Activated CD4-positive, alpha-beta T cell treated with anti-CD3 and anti-CD28 coated beads, Interleukin-2, amount 50 U/mL, for 48 hours (primary cell): ENCODE measurements around the gene CMSS1.
"Not testable (repeated sequence)": the region's sequence is repeated elsewhere in the genome, so short reads cannot be mapped to it uniquely, and the experiment has no call there.

ENCODE experiments used
- DNase-seq, 2 experiments: peaks; one replicate each; pipeline ENCODE4 v3.0.0-alpha.2; 2020

Gene CMSS1

DNA sequence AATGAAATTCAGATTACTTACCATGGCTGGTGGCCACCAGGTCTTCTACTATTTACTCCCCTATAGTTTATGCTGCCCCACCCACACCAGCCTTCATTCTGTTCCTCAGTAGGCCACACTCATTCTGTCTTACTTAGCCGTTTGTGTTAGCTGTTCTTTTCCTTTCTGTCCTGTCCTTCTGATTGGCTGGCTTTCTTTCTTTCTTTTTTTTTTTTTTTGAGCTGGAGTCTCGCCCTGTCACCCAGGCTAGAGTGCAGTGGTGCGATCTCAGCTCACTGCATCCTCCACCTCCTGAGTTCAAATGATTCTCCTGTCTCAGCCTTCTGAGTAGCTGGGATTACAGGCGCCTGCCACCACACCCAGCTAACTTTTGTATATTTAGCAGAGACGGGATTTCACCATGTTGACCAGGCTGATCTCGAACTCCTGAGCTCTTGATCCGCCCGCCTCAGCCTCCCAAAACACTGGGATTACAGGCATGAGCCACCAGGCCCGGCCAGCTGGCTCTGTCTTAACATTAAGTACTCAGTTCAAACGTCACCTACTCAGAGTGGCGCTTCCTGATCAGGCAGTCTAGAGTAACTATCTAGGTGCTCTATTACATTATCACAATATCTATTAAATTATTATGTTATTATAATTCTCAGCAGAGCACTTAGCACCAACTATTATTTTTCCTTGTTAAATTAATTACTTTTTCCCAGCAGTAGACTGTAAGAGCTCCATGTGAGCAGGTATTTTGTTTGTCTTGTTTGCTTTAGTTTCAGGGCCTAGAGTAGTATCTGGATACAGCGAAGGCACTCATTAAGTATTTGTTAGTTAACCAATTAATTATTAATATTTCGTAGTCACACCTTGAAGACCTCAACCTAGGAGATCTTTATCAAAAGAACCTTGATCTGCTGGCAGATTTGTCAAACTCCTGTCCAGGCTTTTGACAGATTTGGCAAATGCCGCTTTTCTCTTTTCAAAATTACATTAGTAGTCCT is 6.4 kb downstream of the CMSS1 start:
- no peak for DNase-seq

- DNase-seq: no peak
Observed at GRCh38 chr3:99825004-99825640, 7.5 kb downstream of the CMSS1 start.

- no peak for DNase-seq
Observed at GRCh38 chr3:99829844-99830243, 12.2 kb downstream of the CMSS1 start.

DNA sequence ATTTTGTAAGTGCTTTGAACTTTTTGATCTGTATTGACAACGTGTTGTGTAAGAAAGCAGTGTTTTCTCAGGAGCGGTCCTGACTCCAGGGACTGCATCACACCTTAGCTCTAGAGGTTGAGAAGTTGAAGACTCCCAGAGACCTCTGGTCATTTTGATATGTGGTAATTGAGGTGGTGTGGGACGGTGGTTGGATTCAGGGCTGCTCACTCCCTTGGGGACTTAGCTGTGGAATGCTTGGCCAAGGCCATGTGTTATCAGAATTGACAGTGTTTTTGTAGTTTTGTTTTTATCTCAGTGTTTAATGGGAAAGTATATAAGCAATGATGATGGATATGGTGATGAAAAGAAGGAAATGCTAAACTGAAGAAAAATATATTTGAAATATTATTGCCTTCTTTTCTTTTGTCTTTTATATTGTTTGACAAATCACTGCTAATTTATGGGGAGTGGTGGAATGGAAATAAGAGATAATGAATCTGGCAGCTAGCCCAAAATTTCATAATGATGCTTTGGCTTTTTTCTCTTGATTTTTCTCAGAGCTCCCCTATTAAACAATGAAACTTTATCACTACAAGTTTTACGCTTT is 16.0 kb downstream of the CMSS1 start:
- no peak for DNase-seq

DNA sequence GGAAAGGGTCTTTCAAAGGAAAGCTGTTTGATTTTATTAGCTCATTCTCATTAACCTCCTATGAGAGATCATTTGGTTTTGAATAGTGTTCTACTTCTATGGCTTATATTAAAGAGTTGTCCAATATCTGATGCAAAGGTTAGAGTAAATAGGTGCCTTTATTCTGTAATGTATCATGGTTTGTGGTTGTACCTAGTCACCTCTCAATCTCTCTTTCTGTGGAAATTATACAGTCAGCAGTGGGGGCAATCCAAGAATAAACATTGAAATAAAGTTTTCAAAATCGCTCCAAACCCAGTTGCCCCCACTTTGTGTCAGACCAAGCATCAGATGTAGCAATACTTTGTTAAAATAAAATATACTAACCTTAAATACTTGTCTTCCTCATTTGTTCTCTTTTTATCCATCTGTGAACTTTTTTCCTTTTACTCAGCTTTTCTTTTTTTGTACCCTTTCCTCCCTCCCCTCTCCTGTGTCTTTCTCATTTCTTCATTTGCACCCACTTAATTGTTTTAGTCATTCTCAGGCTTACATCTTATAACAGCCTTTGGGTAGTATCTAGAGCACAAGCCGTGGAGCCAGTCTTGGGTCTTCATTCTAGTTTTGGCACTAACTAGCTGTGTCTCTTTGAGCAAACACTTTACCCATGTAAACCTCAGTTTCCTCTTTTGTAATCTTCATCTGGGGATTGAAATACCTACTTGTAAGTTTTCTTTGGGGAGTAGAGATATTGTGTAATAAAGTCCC is 16.7 kb downstream of the CMSS1 start:
- no peak for DNase-seq

- DNase-seq: no peak
Observed at GRCh38 chr3:99836681-99837080, 19.0 kb downstream of the CMSS1 start.

DNA sequence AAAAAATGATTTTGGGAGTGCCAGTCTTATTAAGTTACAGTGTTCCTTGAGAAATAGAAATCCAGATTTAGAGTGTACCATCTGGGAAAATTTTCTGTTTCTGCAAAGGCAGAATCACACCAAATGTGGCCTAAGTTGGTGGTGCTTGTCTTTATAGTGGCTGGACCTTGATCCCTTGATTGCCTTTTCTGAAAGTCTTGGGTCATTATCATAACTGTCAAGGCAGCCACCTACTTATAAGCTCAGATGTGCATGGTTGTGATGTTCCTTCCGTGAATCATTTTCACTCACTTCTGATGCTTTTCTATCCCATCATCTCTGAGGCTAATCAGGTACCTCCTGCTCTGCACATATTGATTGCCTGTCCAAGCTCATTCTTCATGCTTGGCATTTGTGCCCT is 20.1 kb downstream of the CMSS1 start:
- DNase-seq: no peak

GRCh38 chr3:99838755-99839154 is 21.1 kb downstream of the CMSS1 start:
- DNase-seq: no peak

GRCh38 chr3:99839613-99840012 is 22.0 kb downstream of the CMSS1 start:
- no peak for DNase-seq

DNA sequence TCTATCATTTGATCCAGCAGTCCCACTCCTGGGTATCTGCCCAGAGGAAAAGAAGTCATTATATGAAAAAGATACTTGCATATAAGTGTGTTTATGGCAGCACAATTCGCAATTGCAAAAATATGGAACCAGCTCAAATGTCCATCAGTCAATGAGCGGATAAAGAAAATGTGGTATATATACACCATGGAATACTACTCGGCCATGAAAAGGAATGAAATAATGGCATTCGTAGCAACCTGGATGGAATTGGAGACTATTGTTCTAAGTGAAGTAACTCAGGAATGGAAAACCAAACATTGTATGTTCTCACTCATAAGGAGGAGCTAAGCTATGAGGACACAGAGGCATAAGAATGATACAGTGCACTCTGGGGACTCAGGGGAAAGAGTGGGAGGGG is 24.3 kb downstream of the CMSS1 start:
- not testable (repeated sequence) for DNase-seq

DNA sequence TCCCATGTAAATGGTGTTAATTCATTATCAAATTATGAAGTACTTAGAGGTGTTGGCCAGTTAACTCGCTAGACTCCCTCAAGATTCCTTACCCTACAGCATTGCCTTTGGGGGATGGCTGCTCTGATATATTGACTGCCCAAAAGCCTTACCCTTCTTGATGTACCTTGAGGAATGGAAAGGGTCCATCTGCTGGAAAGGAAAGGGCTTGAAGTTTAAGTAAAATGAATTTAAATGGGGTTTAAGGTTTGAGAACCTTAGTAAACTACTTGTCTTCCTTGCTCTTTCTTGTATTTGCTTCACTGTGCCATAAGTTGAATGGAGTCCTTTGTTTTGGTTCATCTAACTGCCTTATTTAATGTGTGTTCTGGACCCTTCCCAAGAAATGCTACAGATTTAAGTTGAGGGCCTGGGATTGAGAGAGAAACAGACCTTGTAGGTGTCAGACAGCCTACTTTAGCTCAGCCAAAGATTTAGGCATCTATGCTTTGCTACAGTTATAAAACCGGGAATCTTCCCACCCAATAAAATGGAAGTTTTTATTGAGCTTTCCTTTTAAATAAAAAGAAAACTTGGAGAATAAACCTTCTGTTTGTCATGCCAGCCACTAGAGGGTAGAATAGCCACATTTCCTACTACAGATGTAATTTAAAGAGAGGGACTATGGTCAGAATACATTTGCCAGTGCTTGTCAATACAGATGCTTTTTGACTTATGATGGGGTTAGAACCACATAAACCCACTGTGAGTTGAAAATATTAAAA is 25.3 kb downstream of the CMSS1 start:
- no peak for DNase-seq

- DNase-seq: no peak
Observed at GRCh38 chr3:99843590-99844258, 26.1 kb downstream of the CMSS1 start.

- no peak for DNase-seq
Observed at GRCh38 chr3:99845331-99845730, 27.7 kb downstream of the CMSS1 start.

- DNase-seq: no peak
Observed at GRCh38 chr3:99845999-99846398, 28.3 kb downstream of the CMSS1 start.

GRCh38 chr3:99846477-99847160 is 29.0 kb downstream of the CMSS1 start:
- no peak for DNase-seq

DNA sequence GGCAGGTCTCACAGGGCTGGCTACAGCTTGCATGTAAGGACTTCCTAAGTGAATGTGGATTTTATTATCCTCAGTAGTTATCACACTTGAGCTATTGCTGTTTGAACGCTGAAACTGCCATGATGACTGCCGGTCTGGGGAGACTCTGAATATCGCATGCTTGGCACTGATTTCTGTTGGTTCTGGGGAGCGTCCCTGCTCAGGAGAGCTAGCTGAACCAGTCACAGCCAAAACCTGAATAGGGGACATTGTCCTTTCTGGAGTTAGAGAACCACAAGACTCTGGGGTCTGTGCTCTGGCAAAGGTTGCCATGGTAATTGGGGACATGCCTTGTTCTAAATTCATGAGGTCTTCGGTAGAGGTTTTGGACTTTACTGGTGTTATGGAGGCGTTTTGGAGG is 30.8 kb downstream of the CMSS1 start:
- DNase-seq: no peak

DNA sequence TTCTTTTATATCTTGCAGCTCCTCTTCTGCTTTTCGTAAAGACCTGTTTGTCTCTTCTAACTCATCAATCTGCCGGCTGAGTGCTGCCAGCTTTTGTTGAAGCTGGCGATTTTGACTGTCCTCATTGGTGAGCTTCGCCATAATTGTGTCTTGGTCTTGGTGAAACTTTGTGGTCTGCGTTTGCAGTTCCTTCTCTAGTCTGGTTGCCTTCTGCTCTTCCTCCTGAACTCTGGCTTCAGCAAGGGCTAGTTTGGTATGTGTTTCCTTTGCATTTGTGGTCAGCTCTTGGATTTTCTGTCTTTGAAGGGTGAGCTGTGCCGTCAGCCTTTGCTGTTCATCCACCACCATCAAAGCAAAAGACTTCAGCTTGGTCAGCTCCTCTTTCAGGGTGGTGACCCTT is 32.9 kb downstream of the CMSS1 start:
- DNase-seq: no peak

DNA sequence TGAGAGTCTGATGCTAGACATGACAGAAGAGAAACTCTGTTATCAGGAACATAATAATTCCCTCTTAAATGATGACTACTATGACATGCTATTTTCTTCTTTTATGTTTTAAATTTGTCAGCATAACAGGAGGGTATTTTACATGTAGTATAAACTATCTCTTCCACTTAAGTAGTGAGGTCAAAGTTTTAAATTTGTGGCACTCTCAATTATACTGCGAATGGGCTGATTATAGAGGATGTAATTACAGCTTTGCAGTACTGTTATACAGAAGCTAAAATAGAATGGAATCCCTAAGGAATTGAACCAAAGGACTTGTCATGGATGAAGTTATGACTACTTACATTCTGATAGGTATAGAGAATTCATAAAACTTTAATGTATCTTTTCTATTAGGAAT is 34.3 kb downstream of the CMSS1 start:
- no peak for DNase-seq

GRCh38 chr3:99852851-99853250 is 35.2 kb downstream of the CMSS1 start:
- DNase-seq: no peak

DNA sequence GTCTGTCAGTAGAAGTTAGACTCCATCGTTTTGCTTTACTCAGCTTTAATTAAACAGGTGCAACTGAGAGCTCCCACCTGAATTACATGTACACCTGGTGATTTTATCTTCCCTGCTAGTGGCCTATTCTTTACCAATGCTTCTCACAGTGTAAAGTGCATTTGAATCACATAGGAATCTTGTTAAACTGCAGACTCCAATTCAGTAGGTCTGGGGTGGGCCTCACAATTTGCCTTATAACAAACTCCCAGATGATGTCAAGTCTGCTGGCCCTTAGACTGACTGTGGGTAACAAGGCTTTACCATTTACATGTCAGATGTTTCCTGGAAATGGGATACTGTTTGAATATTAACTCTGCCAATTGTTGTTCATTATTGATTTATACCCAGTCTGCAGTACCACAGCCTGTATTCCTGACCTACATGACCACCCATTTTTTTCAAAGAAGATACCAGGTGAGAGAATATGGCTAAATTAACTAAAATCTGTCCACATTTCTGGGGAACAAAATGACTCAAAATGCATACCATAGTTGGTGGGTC is 37.2 kb downstream of the CMSS1 start:
- DNase-seq: no peak

DNA sequence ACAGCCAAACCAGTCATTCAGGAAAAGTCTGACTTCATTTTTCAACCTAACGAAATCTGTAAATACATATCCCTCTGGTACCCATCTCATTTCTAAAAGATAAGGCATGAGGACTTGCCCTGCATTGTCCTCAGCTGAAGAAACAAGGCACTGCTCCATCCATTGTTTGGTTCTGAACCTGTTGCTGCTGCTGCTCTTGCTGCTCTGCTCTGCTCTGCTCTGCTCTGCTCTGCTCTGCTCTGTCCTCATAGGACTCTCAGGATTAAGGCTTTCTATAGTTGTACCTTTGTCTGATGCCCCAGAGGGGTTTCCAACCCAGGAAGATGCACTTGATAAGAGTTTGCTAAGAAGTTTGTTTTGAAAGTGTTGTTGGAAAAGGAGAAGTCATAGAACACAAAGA is 38.2 kb downstream of the CMSS1 start:
- DNase-seq: no peak
